ENCODE results near the gene HIF1A.

DNA sequence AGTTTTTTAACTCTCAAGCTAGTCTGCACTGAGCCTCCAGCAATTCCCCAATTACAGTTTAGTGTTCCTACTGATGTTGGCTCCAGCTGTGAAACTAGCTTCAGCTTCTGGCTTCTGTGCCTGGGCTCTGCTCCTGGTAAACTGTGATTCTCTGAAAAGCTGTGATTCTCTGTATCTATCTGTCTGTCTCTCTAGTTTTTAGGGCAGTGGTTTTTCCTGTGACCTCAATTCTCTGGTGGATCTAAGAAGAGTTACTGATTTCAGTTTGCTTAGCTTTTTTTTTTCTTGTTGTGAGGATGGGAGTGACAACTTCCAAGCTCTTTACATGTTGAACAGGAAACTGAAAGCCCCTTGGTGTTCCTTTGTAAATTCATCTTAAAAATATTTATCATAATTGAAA lies 3.8 kb upstream of the HIF1A start:
- no peak for TF ChIP-seq ZNF274 (IDR thresholded peaks at IDR 0.05; ENCODE audit: low read depth, low read length)
- no peak for TF ChIP-seq YY1 (IDR thresholded peaks at IDR 0.05; ENCODE audit: insufficient read depth, insufficient read length)
- no peak for TF ChIP-seq SUZ12 (IDR thresholded peaks at IDR 0.05; ENCODE audit: extremely low read depth, insufficient read depth, insufficient read length)

Data from NT2/D1 (cell line).